Upper lobe of right lung (tissue), 1 donor: Measurements from ENCODE around the gene IFNW1. TPM values are rescaled to one million over a fixed set of nuclear protein-coding genes. Genes with fewer than 3 reads are reported as not detected.

Experiments used
- ATAC-seq: fragments of 200-7000 bp; cut with Tn5 transposase; one replicate; pipeline ENCODE4 v1.9.1; 2020; ENCODE audit warnings: mild to moderate bottlenecking, moderate library complexity
- DNase-seq: peaks from one replicate; pipeline ENCODE4 v3.0.0-alpha.2; 2020
- H3K27ac ChIP-seq: fragments of 200-600 bp; one replicate; pipeline ENCODE4 v1.8.0; 2022
- H3K27me3 ChIP-seq: fragments of 200-600 bp; one replicate; pipeline ENCODE4 v1.8.0; 2022; ENCODE audit warnings: mild to moderate bottlenecking
- H3K36me3 ChIP-seq: fragments of 200-600 bp; one replicate; pipeline ENCODE4 v1.8.0; 2022
- H3K4me1 ChIP-seq: fragments of 200-600 bp; one replicate; pipeline ENCODE4 v1.8.0; 2022
- H3K4me3 ChIP-seq: fragments of 200-600 bp; one replicate; pipeline ENCODE4 v1.8.0; 2022; ENCODE audit warnings: mild to moderate bottlenecking
- H3K9me3 ChIP-seq: fragments of 200-600 bp; one replicate; pipeline ENCODE4 v1.8.0; 2022
- CTCF ChIP-seq: fragments of 200-600 bp; IDR thresholded peaks from one replicate; pipeline ENCODE4 v1.8.0; 2022; ENCODE audit warnings: antibody characterized with exemption
- intact Hi-C: fragments of 100-400 bp; cut with DNase I; formaldehyde crosslinking; loops from one replicate; pipeline ENCODE4 v1.11.0; 2022
- total RNA-seq: library from RNA; stranded (reverse); fragmentation: NEBNext Ultra II Directional; extraction: Animal tissue kit (Norgen Biotek cat#: 25700); gene quantifications from one replicate; pipeline ENCODE4 v1.2.1, GENCODE V29; 2021
- donor health status: DM: no; HTN: yes; CAD: no; lungs with severe emphysema.

The IFNW1 gene
- total RNA-seq, 1 donor from 2014 or later, result not detected

GRCh38 chr9:21165516-21165915 lies 23.9 kb upstream of the IFNW1 start:
- intact Hi-C loops, result no loop called here
- Histone ChIP-seq H3K27ac (no peak overlapping the region), H3K4me3 (no peak overlapping the region), H3K4me1 (no peaks in the 10 kb centered on the region), H3K27me3 (no peaks in the 10 kb centered on the region), H3K36me3 (no peaks in the 10 kb centered on the region), H3K9me3 (no peaks in the 10 kb centered on the region)
- ATAC-seq (no peak), DNase-seq (no peak)
- no peak for TF ChIP-seq CTCF

- no peak overlapping the region for H3K27ac ChIP-seq
- H3K36me3 ChIP-seq, result no peaks in the 10 kb centered on the region
- ATAC-seq (peak; percentile 35), DNase-seq (no peak)
- TF ChIP-seq CTCF, result no peak
- no peaks in the 10 kb centered on the region for H3K4me1 ChIP-seq
- no peaks in the 10 kb centered on the region for H3K9me3 ChIP-seq
- H3K4me3 ChIP-seq, result no peak overlapping the region
- intact Hi-C loops, result no loop called here
- H3K27me3 ChIP-seq, result no peaks in the 10 kb centered on the region
Measured at GRCh38 chr9:21160178-21160577, 18.5 kb upstream of the IFNW1 start.

- H3K9me3 ChIP-seq, result no peaks in the 10 kb centered on the region
- H3K4me3 ChIP-seq, result no peak overlapping the region
- no peak overlapping the region for H3K27ac ChIP-seq
- DNase-seq (no peak), ATAC-seq (no peak)
- H3K4me1 ChIP-seq, result peaks cover 8% of the 10 kb centered on the region
- no peaks in the 10 kb centered on the region for H3K27me3 ChIP-seq
- TF ChIP-seq CTCF, result no peak
- intact Hi-C loops, result no loop called here
- no peaks in the 10 kb centered on the region for H3K36me3 ChIP-seq
Measured at GRCh38 chr9:21155501-21155900, 13.9 kb upstream of the IFNW1 start.

- Histone ChIP-seq H3K4me1 (peaks cover 8% of the 10 kb centered on the region), H3K4me3 (no peak overlapping the region), H3K36me3 (no peaks in the 10 kb centered on the region), H3K9me3 (no peaks in the 10 kb centered on the region), H3K27me3 (no peaks in the 10 kb centered on the region), H3K27ac (no peak overlapping the region)
- intact Hi-C loops, result no loop called here
- DNase-seq (no peak), ATAC-seq (peak; percentile 66)
- peak; percentile 24 for TF ChIP-seq CTCF
Measured at GRCh38 chr9:21154018-21154608, 12.5 kb upstream of the IFNW1 start.

GRCh38 chr9:21153336-21154017 lies 11.8 kb upstream of the IFNW1 start:
- DNase-seq (no peak), ATAC-seq (peak; percentile 37)
- Histone ChIP-seq H3K36me3 (no peaks in the 10 kb centered on the region), H3K4me3 (no peak overlapping the region), H3K27me3 (no peaks in the 10 kb centered on the region), H3K27ac (no peak overlapping the region), H3K4me1 (peaks cover 8% of the 10 kb centered on the region), H3K9me3 (no peaks in the 10 kb centered on the region)
- intact Hi-C loops, result no loop called here
- no peak for TF ChIP-seq CTCF
